PC-9 (cell line): ENCODE measurements around the gene VAT1L.

ENCODE experiments used
- CTCF ChIP-seq: fragments of 200-600 bp; sonication (generic); conservative IDR thresholded peaks from 2 replicates; pipeline ENCODE4 v1.6.1; 2017; ENCODE audit warnings: mixed run types, antibody characterized with exemption, mild to moderate bottlenecking, moderate library complexity
- EZH2 ChIP-seq: fragments of 200-600 bp; sonication (generic); IDR thresholded peaks from 2 replicates; pipeline ENCODE4 v1.8.0; 2017; ENCODE audit warnings: antibody characterized with exemption, low read depth

- no peak for TF ChIP-seq EZH2
- TF ChIP-seq CTCF: no peak
Measured at GRCh38 chr16:77767211-77767610, 21.2 kb upstream of the VAT1L start.
